ENCODE data around the gene CPLX3.

- no peak for TF ChIP-seq CTCF (IDR thresholded peaks at IDR 0.05)
- TF ChIP-seq POLR2A (IDR thresholded peaks at IDR 0.05), result no peak
These were observed 47.5 kb downstream of the CPLX3 start for GRCh38 chr15:74873756-74874424.
